Vagina (tissue), 2 donors: ENCODE data around the gene TPPP.

Source experiments
- POLR2A ChIP-seq, 2 donors: fragments of 450-650 bp; IDR thresholded peaks; one replicate each; pipeline ENCODE4 v1.6.1; 2017; ENCODE audit warnings: antibody characterized with exemption in 2 of 2, mild to moderate bottlenecking in 2 of 2, moderate library complexity in 2 of 2
- TF ChIP-seq, protein P1 (sequence below), 3 experiments: fragments of 450-650 bp in 2 of 3; fragments of 200-600 bp in 1 of 3; sonication (generic) in 1 of 3; IDR thresholded peaks; one replicate each; pipeline ENCODE4 v1.5.1; 2017 to 2019; ENCODE audit warnings: antibody characterized with exemption in 3 of 3, mild to moderate bottlenecking in 2 of 3, moderate library complexity in 2 of 3

DNA sequence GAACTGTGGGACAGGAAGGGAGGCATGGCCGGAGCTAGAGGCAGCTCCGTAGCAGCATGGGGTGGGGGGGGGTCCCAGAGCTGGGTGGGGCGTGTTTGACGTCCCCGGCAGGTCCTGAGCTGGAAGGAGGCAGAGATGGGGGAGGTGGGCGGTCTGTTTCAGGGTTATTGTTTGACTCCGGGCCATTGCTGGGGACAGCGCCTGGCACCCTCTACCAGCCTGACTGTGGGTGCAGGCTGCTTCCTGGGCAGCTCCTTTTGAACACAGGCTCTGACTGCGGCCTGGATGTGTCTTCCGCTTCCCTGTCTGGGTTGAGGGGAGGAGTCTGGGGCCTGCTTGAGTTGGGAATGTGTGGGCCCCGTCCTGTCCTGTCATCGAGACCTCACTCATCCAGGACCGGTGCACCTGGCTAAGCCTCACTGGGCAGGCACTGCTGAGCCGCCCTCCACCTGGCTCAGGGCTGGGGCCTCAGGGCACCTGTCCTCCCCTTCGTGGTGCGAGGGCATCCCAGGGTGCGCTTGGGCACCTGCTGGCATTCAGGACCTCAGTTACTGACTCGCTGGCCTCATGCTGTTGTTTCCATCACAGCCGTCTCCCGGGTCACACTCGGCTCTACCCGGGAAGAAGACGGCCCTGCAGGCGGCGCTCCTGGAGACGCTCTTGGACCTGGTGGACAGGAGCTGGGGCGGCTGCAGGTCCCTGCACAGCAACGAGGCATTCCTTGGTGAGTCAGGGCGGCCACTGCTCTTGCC, 54.5 kb downstream of the TPPP start:
- TF ChIP-seq, protein P1, sequence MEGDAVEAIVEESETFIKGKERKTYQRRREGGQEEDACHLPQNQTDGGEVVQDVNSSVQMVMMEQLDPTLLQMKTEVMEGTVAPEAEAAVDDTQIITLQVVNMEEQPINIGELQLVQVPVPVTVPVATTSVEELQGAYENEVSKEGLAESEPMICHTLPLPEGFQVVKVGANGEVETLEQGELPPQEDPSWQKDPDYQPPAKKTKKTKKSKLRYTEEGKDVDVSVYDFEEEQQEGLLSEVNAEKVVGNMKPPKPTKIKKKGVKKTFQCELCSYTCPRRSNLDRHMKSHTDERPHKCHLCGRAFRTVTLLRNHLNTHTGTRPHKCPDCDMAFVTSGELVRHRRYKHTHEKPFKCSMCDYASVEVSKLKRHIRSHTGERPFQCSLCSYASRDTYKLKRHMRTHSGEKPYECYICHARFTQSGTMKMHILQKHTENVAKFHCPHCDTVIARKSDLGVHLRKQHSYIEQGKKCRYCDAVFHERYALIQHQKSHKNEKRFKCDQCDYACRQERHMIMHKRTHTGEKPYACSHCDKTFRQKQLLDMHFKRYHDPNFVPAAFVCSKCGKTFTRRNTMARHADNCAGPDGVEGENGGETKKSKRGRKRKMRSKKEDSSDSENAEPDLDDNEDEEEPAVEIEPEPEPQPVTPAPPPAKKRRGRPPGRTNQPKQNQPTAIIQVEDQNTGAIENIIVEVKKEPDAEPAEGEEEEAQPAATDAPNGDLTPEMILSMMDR (IDR thresholded peaks at IDR 0.05): no peak
- TF ChIP-seq POLR2A (IDR thresholded peaks at IDR 0.05): no peak
